Measurements from ENCODE around the gene ANO8.
"Not testable (repeated sequence)": the region's sequence is repeated elsewhere in the genome, so short reads cannot be mapped to it uniquely, and the experiment has no call there.

ANO8 gene

GRCh38 chr19:17309198-17309964, 25.3 kb downstream of the ANO8 start, which contains the start of gene DDA1:
TSS of gene DDA1 (plus strand) at chr19:17309563. CDS start at chr19:17309655, 92 bp downstream.
- DNase-seq (ENCODE audit: low spot score): peak; percentile 99

- no peak for DNase-seq (ENCODE audit: low spot score)
These were observed 26.7 kb downstream of the ANO8 start for GRCh38 chr19:17307876-17308377.

- no peak for DNase-seq (ENCODE audit: low spot score)
These were observed 28.4 kb downstream of the ANO8 start for GRCh38 chr19:17306285-17306714.

GRCh38 chr19:17305517-17306284, 29.0 kb downstream of the ANO8 start, which contains the start of gene MRPL34:
TSS of gene MRPL34 (plus strand) at chr19:17305872. CDS start at chr19:17305893, 21 bp downstream.
- DNase-seq (ENCODE audit: low spot score): peak; percentile 94

- no peak for DNase-seq (ENCODE audit: low spot score)
These were observed 29.5 kb downstream of the ANO8 start for GRCh38 chr19:17305216-17305516.

GRCh38 chr19:17304386-17305215, 30.1 kb downstream of the ANO8 start:
- DNase-seq (ENCODE audit: low spot score): no peak

- no peak for DNase-seq (ENCODE audit: low spot score)
These were observed 30.8 kb downstream of the ANO8 start for GRCh38 chr19:17303940-17304267.

- peak; percentile 98 for DNase-seq (ENCODE audit: low spot score)
These were observed 31.3 kb downstream of the ANO8 start, which contains the start of gene ABHD8 for GRCh38 chr19:17303167-17303939. TSS of gene ABHD8 (minus strand) at chr19:17303425. CDS start at chr19:17301616, 1,809 bp downstream.

- DNase-seq (ENCODE audit: low spot score): no peak
These were observed 32.1 kb downstream of the ANO8 start for GRCh38 chr19:17302391-17303166.

- no peak for DNase-seq (ENCODE audit: low spot score)
These were observed 33.5 kb downstream of the ANO8 start for GRCh38 chr19:17300992-17301619.

- no peak for DNase-seq (ENCODE audit: low spot score)
These were observed 37.7 kb downstream of the ANO8 start for GRCh38 chr19:17296976-17297375.

- DNase-seq (ENCODE audit: low spot score): no peak
These were observed 38.4 kb downstream of the ANO8 start for GRCh38 chr19:17296273-17296672.

- DNase-seq (ENCODE audit: low spot score): not testable (repeated sequence)
These were observed 39.1 kb downstream of the ANO8 start for GRCh38 chr19:17295551-17295950.

- DNase-seq (ENCODE audit: low spot score): no peak
These were observed 40.4 kb downstream of the ANO8 start for GRCh38 chr19:17294051-17294891.

- no peak for DNase-seq (ENCODE audit: low spot score)
These were observed 41.0 kb downstream of the ANO8 start for GRCh38 chr19:17293605-17294004.

GRCh38 chr19:17292301-17293074, 42.2 kb downstream of the ANO8 start:
- peak; percentile 92 for DNase-seq (ENCODE audit: low spot score)

GRCh38 chr19:17289489-17289888, 45.2 kb downstream of the ANO8 start:
- peak; percentile 61 for DNase-seq (ENCODE audit: low spot score)

GRCh38 chr19:17286752-17287151, 47.9 kb downstream of the ANO8 start:
- no peak for DNase-seq (ENCODE audit: low spot score)
